ENCODE measurements around the gene CALHM4.

DNA sequence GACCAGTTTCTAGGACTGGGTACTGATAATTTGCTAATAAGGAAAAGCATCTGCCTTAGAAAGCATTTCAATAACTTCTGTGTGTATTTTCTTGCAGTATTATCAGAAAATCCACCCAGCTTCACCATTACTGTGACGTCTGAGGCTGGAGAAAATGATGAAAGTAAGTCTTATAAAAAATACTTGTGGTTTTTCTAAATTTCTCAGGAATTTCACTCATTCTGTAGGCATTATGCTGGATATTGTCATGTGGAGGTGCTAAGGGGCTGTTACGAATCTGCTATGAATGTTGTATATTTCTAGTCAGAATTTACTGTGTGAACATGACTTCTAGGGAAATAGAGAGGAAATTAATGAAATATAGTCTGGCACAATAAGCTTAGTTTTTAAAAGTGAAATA, 26.6 kb downstream of the CALHM4 start:
- TF ChIP-seq, protein P1, sequence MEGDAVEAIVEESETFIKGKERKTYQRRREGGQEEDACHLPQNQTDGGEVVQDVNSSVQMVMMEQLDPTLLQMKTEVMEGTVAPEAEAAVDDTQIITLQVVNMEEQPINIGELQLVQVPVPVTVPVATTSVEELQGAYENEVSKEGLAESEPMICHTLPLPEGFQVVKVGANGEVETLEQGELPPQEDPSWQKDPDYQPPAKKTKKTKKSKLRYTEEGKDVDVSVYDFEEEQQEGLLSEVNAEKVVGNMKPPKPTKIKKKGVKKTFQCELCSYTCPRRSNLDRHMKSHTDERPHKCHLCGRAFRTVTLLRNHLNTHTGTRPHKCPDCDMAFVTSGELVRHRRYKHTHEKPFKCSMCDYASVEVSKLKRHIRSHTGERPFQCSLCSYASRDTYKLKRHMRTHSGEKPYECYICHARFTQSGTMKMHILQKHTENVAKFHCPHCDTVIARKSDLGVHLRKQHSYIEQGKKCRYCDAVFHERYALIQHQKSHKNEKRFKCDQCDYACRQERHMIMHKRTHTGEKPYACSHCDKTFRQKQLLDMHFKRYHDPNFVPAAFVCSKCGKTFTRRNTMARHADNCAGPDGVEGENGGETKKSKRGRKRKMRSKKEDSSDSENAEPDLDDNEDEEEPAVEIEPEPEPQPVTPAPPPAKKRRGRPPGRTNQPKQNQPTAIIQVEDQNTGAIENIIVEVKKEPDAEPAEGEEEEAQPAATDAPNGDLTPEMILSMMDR (IDR thresholded peaks at IDR 0.05; ENCODE audit: insufficient read depth, low read length), result no peak
- TF ChIP-seq, protein P2, sequence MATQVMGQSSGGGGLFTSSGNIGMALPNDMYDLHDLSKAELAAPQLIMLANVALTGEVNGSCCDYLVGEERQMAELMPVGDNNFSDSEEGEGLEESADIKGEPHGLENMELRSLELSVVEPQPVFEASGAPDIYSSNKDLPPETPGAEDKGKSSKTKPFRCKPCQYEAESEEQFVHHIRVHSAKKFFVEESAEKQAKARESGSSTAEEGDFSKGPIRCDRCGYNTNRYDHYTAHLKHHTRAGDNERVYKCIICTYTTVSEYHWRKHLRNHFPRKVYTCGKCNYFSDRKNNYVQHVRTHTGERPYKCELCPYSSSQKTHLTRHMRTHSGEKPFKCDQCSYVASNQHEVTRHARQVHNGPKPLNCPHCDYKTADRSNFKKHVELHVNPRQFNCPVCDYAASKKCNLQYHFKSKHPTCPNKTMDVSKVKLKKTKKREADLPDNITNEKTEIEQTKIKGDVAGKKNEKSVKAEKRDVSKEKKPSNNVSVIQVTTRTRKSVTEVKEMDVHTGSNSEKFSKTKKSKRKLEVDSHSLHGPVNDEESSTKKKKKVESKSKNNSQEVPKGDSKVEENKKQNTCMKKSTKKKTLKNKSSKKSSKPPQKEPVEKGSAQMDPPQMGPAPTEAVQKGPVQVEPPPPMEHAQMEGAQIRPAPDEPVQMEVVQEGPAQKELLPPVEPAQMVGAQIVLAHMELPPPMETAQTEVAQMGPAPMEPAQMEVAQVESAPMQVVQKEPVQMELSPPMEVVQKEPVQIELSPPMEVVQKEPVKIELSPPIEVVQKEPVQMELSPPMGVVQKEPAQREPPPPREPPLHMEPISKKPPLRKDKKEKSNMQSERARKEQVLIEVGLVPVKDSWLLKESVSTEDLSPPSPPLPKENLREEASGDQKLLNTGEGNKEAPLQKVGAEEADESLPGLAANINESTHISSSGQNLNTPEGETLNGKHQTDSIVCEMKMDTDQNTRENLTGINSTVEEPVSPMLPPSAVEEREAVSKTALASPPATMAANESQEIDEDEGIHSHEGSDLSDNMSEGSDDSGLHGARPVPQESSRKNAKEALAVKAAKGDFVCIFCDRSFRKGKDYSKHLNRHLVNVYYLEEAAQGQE (IDR thresholded peaks at IDR 0.05; ENCODE audit: insufficient replicate concordance, low read depth), result no peak
- TF ChIP-seq POLR2AphosphoS5 (IDR thresholded peaks at IDR 0.05; ENCODE audit: low read depth), result no peak
